ENCODE results near the gene SNCB.

- TF ChIP-seq GABPA (IDR thresholded peaks at IDR 0.05; ENCODE audit: low read depth), result no peak
- no peak for TF ChIP-seq EP300 (IDR thresholded peaks at IDR 0.05; ENCODE audit: borderline replicate concordance in 1 of 2, low read depth in 1 of 2, low read length in 1 of 2)
- no peak for TF ChIP-seq CHD2 (IDR thresholded peaks at IDR 0.05; ENCODE audit: low read length, partially characterized antibody)
- no peak for TF ChIP-seq MXI1 (IDR thresholded peaks at IDR 0.05; ENCODE audit: low read depth, low read length)
- TF ChIP-seq, protein P1, sequence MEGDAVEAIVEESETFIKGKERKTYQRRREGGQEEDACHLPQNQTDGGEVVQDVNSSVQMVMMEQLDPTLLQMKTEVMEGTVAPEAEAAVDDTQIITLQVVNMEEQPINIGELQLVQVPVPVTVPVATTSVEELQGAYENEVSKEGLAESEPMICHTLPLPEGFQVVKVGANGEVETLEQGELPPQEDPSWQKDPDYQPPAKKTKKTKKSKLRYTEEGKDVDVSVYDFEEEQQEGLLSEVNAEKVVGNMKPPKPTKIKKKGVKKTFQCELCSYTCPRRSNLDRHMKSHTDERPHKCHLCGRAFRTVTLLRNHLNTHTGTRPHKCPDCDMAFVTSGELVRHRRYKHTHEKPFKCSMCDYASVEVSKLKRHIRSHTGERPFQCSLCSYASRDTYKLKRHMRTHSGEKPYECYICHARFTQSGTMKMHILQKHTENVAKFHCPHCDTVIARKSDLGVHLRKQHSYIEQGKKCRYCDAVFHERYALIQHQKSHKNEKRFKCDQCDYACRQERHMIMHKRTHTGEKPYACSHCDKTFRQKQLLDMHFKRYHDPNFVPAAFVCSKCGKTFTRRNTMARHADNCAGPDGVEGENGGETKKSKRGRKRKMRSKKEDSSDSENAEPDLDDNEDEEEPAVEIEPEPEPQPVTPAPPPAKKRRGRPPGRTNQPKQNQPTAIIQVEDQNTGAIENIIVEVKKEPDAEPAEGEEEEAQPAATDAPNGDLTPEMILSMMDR (IDR thresholded peaks at IDR 0.05), result no peak
Measured at GRCh38 chr5:176646707-176647029, 16.3 kb upstream of the SNCB start.
